ENCODE data around the gene NBAS.

Gene NBAS

DNA sequence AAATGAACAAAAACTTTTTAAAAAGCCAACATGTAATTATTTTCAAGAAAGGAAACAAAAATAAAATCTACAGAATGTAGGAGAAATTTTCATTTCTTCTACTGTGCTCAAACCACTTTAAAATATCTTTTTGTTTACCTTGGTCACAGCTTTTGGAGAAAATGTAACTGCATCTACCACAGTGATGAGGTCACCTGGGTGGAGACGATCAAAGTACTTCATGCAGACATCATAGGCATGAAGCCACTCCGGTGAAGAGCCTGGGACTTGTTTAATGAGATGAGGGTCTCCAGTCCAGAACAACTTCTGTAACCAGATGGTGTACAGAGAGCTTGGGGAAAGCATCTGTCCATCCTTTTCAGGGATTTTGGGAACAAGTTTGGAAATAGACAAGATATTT, 285.8 kb downstream of the NBAS start:
- no peaks in the 10 kb centered on the region; the same call in 1 of the 2 replicates for H3K36me3 ChIP-seq (ENCODE audit: control insufficient read depth, insufficient read depth, low read length)
- H3K4me3 ChIP-seq (replicated peaks; ENCODE audit: low read depth, low read length): no peak overlapping the region
- TF ChIP-seq, protein P1, sequence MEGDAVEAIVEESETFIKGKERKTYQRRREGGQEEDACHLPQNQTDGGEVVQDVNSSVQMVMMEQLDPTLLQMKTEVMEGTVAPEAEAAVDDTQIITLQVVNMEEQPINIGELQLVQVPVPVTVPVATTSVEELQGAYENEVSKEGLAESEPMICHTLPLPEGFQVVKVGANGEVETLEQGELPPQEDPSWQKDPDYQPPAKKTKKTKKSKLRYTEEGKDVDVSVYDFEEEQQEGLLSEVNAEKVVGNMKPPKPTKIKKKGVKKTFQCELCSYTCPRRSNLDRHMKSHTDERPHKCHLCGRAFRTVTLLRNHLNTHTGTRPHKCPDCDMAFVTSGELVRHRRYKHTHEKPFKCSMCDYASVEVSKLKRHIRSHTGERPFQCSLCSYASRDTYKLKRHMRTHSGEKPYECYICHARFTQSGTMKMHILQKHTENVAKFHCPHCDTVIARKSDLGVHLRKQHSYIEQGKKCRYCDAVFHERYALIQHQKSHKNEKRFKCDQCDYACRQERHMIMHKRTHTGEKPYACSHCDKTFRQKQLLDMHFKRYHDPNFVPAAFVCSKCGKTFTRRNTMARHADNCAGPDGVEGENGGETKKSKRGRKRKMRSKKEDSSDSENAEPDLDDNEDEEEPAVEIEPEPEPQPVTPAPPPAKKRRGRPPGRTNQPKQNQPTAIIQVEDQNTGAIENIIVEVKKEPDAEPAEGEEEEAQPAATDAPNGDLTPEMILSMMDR (IDR thresholded peaks at IDR 0.05; ENCODE audit: insufficient read depth, low read length, poor library complexity, severe bottlenecking): no peak
- no peak for DNase-seq (ENCODE audit: extremely low read depth, insufficient read length)
- H3K27me3 ChIP-seq (replicated peaks; ENCODE audit: control insufficient read depth, insufficient read depth, low read length): no peaks in the 10 kb centered on the region

DNA sequence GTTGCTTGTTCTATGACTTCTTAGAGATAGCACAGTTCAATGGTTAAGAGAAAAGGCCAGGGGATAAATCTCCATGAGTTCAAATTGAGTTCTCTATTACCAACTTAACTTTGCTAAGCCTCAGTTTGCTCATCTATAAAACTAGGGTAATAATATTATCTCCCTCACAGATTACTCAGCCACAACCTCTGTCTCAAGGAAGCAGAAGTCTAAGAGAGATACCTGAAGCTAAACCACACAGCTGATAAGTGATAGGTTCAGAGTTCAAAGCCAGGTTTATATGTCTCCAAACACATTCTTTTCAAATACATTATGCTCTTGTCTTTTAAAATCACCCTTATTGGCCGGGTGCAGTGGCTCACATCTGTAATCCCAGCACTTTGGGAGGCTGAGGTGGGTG, 287.7 kb downstream of the NBAS start:
- H3K36me3 ChIP-seq (ENCODE audit: control insufficient read depth, insufficient read depth, low read length): no peaks in the 10 kb centered on the region; the same call in 1 of the 2 replicates
- no peak overlapping the region for H3K4me3 ChIP-seq (replicated peaks; ENCODE audit: low read depth, low read length)
- TF ChIP-seq, protein P1 (IDR thresholded peaks at IDR 0.05; ENCODE audit: insufficient read depth, low read length, poor library complexity, severe bottlenecking): no peak
- DNase-seq (ENCODE audit: extremely low read depth, insufficient read length): no peak
- no peaks in the 10 kb centered on the region for H3K27me3 ChIP-seq (replicated peaks; ENCODE audit: control insufficient read depth, insufficient read depth, low read length)

DNA sequence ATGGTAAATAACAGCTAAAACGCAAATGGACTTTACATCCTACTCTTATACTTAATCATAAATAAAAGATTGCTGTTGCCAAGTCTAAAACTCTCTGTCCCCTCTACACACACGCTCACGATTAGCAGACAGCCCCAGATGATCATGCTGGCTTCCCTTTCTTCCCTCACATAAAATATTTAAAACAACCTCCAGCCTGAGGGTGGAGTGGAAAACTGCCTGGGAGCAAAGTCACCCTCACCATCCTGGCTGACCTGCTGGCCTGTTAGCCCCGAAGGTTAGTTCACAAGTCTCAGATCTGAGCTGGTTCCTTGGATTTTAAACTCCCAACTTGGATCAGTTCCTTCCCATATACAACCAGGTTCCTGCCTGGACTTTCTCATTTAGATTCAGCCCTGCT, 288.2 kb downstream of the NBAS start:
- Histone ChIP-seq H3K4me3 (replicated peaks; ENCODE audit: low read depth, low read length) (no peak overlapping the region), H3K36me3 (ENCODE audit: control insufficient read depth, insufficient read depth, low read length) (no peaks in the 10 kb centered on the region; the same call in 1 of the 2 replicates), H3K27me3 (replicated peaks; ENCODE audit: control insufficient read depth, insufficient read depth, low read length) (no peaks in the 10 kb centered on the region)
- no peak for DNase-seq (ENCODE audit: extremely low read depth, insufficient read length)
- TF ChIP-seq, protein P1 (IDR thresholded peaks at IDR 0.05; ENCODE audit: insufficient read depth, low read length, poor library complexity, severe bottlenecking): no peak

DNA sequence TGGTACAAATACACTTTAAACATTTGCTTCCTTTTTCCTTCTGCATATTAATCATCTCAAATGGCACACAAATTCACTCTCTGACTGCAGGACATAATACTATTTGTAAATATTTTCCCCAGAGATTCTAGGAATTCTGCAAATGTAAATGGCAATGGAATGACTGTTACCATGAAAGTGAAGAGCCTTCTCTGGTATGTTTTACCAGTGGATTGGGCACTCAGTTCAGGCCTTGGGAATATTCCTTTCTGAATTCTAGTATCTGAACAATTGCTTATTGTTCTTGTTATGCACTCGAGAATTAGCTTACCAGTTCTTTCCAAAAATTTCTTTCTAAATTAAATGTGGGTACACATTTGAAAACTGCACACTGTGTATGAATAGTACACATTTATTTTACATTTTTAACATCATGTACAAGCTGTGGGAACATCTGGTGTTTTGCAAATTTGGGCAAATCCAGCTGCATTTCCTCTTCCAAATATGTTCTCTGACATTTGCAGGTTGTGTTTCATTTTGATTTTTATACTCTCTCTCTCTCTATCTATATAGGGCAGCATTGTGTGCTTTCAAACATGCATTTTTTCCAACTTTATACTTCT, 289.1 kb downstream of the NBAS start:
- Histone ChIP-seq H3K4me3 (replicated peaks; ENCODE audit: low read depth, low read length) (no peak overlapping the region), H3K36me3 (ENCODE audit: control insufficient read depth, insufficient read depth, low read length) (no peaks in the 10 kb centered on the region; the same call in 1 of the 2 replicates), H3K27me3 (replicated peaks; ENCODE audit: control insufficient read depth, insufficient read depth, low read length) (no peaks in the 10 kb centered on the region)
- TF ChIP-seq, protein P1 (IDR thresholded peaks at IDR 0.05; ENCODE audit: insufficient read depth, low read length, poor library complexity, severe bottlenecking): no peak
- no peak for DNase-seq (ENCODE audit: extremely low read depth, insufficient read length)

DNA sequence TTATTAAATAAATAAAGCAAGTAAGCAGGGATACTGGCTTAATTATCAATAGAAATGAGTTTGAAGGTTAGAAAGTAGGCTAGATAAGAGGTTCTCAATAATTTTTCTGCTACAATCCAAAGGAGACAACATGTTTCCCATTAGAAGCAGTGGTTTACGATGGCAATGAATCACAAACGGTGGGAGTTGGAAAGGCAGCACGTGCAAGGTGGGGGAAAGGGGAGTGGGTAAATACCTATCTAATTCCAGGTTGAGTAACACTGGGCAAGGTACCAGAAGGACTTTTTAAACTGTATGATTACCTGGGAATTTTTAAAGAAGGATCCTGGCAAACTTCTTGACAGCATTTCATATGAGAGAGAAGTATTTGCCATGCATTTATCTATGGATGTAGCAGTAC, 289.9 kb downstream of the NBAS start:
- no peaks in the 10 kb centered on the region for H3K27me3 ChIP-seq (replicated peaks; ENCODE audit: control insufficient read depth, insufficient read depth, low read length)
- no peak overlapping the region for H3K4me3 ChIP-seq (replicated peaks; ENCODE audit: low read depth, low read length)
- TF ChIP-seq, protein P1 (IDR thresholded peaks at IDR 0.05; ENCODE audit: insufficient read depth, low read length, poor library complexity, severe bottlenecking): no peak
- DNase-seq (ENCODE audit: extremely low read depth, insufficient read length): no peak
- no peaks in the 10 kb centered on the region; the same call in 1 of the 2 replicates for H3K36me3 ChIP-seq (ENCODE audit: control insufficient read depth, insufficient read depth, low read length)

DNA sequence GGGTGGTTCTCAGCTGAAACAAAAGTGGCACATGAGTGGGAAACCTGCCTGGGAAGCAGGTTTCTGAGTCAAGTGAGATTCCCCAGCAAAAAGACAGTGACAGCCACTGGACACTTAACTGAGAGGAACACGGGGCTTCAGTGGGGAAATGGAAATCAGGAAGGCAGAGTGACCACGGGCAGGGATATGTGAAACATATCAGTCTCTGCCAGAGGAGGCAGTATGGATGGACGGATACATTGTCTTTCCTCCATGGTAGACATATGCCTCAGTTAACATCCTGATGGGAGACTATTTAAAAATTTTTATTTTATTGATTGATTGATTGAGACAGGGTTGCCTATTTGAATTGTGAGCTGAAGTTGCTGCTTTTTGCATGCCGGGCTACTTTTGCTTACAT, 292.1 kb downstream of the NBAS start:
- Histone ChIP-seq H3K27me3 (replicated peaks; ENCODE audit: control insufficient read depth, insufficient read depth, low read length) (no peaks in the 10 kb centered on the region), H3K36me3 (ENCODE audit: control insufficient read depth, insufficient read depth, low read length) (no peaks in the 10 kb centered on the region; the same call in 1 of the 2 replicates), H3K4me3 (replicated peaks; ENCODE audit: low read depth, low read length) (no peak overlapping the region)
- TF ChIP-seq, protein P1 (IDR thresholded peaks at IDR 0.05; ENCODE audit: insufficient read depth, low read length, poor library complexity, severe bottlenecking): no peak
- DNase-seq (ENCODE audit: extremely low read depth, insufficient read length): no peak
